Measurements from ENCODE around the gene UBE2H.

- TF ChIP-seq POLR2A (IDR thresholded peaks at IDR 0.05) (no peak), CTCF (IDR thresholded peaks at IDR 0.05) (no peak), POLR2AphosphoS5 (IDR thresholded peaks at IDR 0.05) (no peak), EP300 (IDR thresholded peaks at IDR 0.05; ENCODE audit: low read depth) (no peak)
Observed at GRCh38 chr7:129887865-129888264, 64.9 kb downstream of the UBE2H start.
